ENCODE results near the gene CEP89. TPM values are rescaled to one million over a fixed set of nuclear protein-coding genes. Genes with fewer than 3 reads are reported as not detected.

Gene CEP89
- total RNA-seq, 1 experiment from 2014 or later, result 39.9 TPM

GRCh38 chr19:33000910-33001309 is 29.2 kb upstream of the CEP89 start:
- in situ Hi-C loops (cut with HindIII; ENCODE audit: low pct_unique_long_range_greater_than_20kb, low sequenced_read_pairs), result no loop called here
- POLR2A ChIA-PET, result no interaction called here
- intact Hi-C loops (cut with micrococcal nuclease; ENCODE audit: unreplicated experiment), result no loop called here
- DNase-seq (ENCODE audit: low read depth, low spot score), result no peak
- Histone ChIP-seq H3K4me3 (ENCODE audit: low read depth in 2 of 2, low read length in 2 of 2) (no peak overlapping the region), H3K9me3 (ENCODE audit: control insufficient read depth, insufficient read depth, low read depth, low read length) (no peaks in the 10 kb centered on the region), H3K4me1 (ENCODE audit: control insufficient read depth, insufficient read depth, low read length) (no peaks in the 10 kb centered on the region), H3K36me3 (ENCODE audit: control insufficient read depth, insufficient read depth, low read length) (peaks cover 31% of the 10 kb centered on the region), H3K27ac (ENCODE audit: low read length) (no peak overlapping the region), H3K27me3 (ENCODE audit: control insufficient read depth, insufficient read depth, low read length) (no peaks in the 10 kb centered on the region)
- CTCF ChIA-PET, result no interaction called here
- ATAC-seq, result no peak
- BruUV-seq (replicated peaks), result no TSS peak
- TF ChIP-seq TCF7L2 (IDR thresholded peaks at IDR 0.05; ENCODE audit: low read depth, low read length), result no peak
- no peak for TF ChIP-seq SIN3A (IDR thresholded peaks at IDR 0.05; ENCODE audit: borderline replicate concordance, insufficient read depth, low read depth, low read length)
- no peak for TF ChIP-seq REST (IDR thresholded peaks at IDR 0.05; ENCODE audit: insufficient read depth in 1 of 2, low read depth in 2 of 2, low read length in 1 of 2)
- no peak for TF ChIP-seq POLR2AphosphoS5 (IDR thresholded peaks at IDR 0.05; ENCODE audit: low read depth, low read length)

GRCh38 chr19:33000510-33000909 is 28.8 kb upstream of the CEP89 start:
- Histone ChIP-seq H3K27ac (ENCODE audit: low read length) (no peak overlapping the region), H3K4me3 (ENCODE audit: low read depth in 2 of 2, low read length in 2 of 2) (no peak overlapping the region), H3K36me3 (ENCODE audit: control insufficient read depth, insufficient read depth, low read length) (peaks cover 28% of the 10 kb centered on the region), H3K27me3 (ENCODE audit: control insufficient read depth, insufficient read depth, low read length) (no peaks in the 10 kb centered on the region), H3K4me1 (ENCODE audit: control insufficient read depth, insufficient read depth, low read length) (no peaks in the 10 kb centered on the region), H3K9me3 (ENCODE audit: control insufficient read depth, insufficient read depth, low read depth, low read length) (no peaks in the 10 kb centered on the region)
- DNase-seq (ENCODE audit: low read depth, low spot score), result no peak
- no TSS peak for BruUV-seq (replicated peaks)
- intact Hi-C loops (cut with micrococcal nuclease; ENCODE audit: unreplicated experiment) (no loop called here), in situ Hi-C loops (cut with HindIII; ENCODE audit: low pct_unique_long_range_greater_than_20kb, low sequenced_read_pairs) (no loop called here)
- POLR2A ChIA-PET, result interaction anchor here (0.7 kb wide), 1 partner anchor 44 kb away, joined by 9 read pairs; no protein-coding TSS in a partner anchor
- CTCF ChIA-PET, result no interaction called here
- ATAC-seq, result no peak
- TF ChIP-seq SIN3A (IDR thresholded peaks at IDR 0.05; ENCODE audit: borderline replicate concordance, insufficient read depth, low read depth, low read length) (no peak), TCF7L2 (IDR thresholded peaks at IDR 0.05; ENCODE audit: low read depth, low read length) (no peak), CTCF (IDR thresholded peaks at IDR 0.05) (no peak), POLR2AphosphoS5 (IDR thresholded peaks at IDR 0.05; ENCODE audit: low read depth, low read length) (no peak), REST (IDR thresholded peaks at IDR 0.05; ENCODE audit: insufficient read depth in 1 of 2, low read depth in 2 of 2, low read length in 1 of 2) (no peak)
